GM21515 (cell line): ENCODE data around the gene C2orf92.

Source experiments
- ATAC-seq: cut with Tn5 transposase; IDR thresholded peaks from one replicate; pipeline ENCODE4 v1.9.1; 2021; ENCODE audit not compliant: unreplicated experiment

Gene C2orf92

GRCh38 chr2:97726261-97727064, 57.0 kb downstream of the C2orf92 start:
- no peak for ATAC-seq

- ATAC-seq, result no peak
Observed at GRCh38 chr2:97727296-97727695, 57.8 kb downstream of the C2orf92 start.

- ATAC-seq, result no peak
Observed at GRCh38 chr2:97728091-97728731, 58.7 kb downstream of the C2orf92 start.

- ATAC-seq, result no peak
Observed at GRCh38 chr2:97730245-97730644, 60.7 kb downstream of the C2orf92 start.

GRCh38 chr2:97731274-97732020, 61.9 kb downstream of the C2orf92 start:
- no peak for ATAC-seq

- ATAC-seq, result no peak
Observed at GRCh38 chr2:97732436-97733340, 63.2 kb downstream of the C2orf92 start.

- ATAC-seq, result no peak
Observed at GRCh38 chr2:97733341-97734035, 64.0 kb downstream of the C2orf92 start.

- ATAC-seq, result no peak
Observed at GRCh38 chr2:97734061-97735051, 64.8 kb downstream of the C2orf92 start.

GRCh38 chr2:97735161-97735561, 65.6 kb downstream of the C2orf92 start:
- no peak for ATAC-seq

GRCh38 chr2:97736185-97736584, 66.7 kb downstream of the C2orf92 start:
- no peak for ATAC-seq

- ATAC-seq, result no peak
Observed at GRCh38 chr2:97736608-97737330, 67.3 kb downstream of the C2orf92 start.

GRCh38 chr2:97737421-97738178, 68.1 kb downstream of the C2orf92 start:
- no peak for ATAC-seq

- no peak for ATAC-seq
Observed at GRCh38 chr2:97738179-97739019, 68.9 kb downstream of the C2orf92 start.

- ATAC-seq, result no peak
Observed at GRCh38 chr2:97739020-97739892, 69.7 kb downstream of the C2orf92 start.

GRCh38 chr2:97739893-97740245, 70.4 kb downstream of the C2orf92 start:
- no peak for ATAC-seq
